Lower leg skin (tissue), 3 donors: ENCODE measurements around the gene COMMD6.

Experiments
- CTCF ChIP-seq, 3 donors: fragments of 450-650 bp; IDR thresholded peaks; one replicate each; pipeline ENCODE4 v1.5.1; 2016; ENCODE audit warnings: antibody characterized with exemption in 3 of 3, mild to moderate bottlenecking in 3 of 3, moderate library complexity in 2 of 3
- POLR2A ChIP-seq, 2 donors: fragments of 450-650 bp; IDR thresholded peaks; one replicate each; pipeline ENCODE4 v1.6.1; 2016 to 2017; ENCODE audit warnings: antibody characterized with exemption in 2 of 2, mild to moderate bottlenecking in 1 of 2, moderate library complexity in 1 of 2

DNA sequence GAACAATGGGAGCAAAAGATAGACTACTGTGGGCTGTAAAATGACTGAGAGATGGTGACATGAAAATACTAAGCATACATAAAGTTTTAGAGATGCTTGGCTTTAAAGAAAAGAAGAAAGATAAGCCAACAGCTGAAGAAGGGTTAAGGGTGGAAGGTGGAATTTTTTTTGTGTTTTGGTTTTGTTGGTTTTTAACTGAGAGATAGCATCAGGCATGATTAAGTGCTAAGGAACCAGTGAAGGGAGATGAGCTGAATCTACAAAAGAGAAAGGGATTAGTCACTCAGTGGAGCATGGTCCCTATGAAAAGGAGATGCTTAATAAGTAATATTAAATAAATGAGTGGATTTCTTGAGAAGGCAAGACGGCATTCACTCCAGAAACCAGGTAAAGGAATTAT is 43.1 kb downstream of the COMMD6 start:
- TF ChIP-seq CTCF (IDR thresholded peaks at IDR 0.05) (no peak), POLR2A (IDR thresholded peaks at IDR 0.05) (no peak)
